Vein endothelial cell (primary cell): ENCODE measurements around the gene VPS9D1. TPM values are rescaled to one million over a fixed set of nuclear protein-coding genes. Genes with fewer than 3 reads are reported as not detected.

Experiments used
- total RNA-seq: library from RNA; depleted of rRNA; stranded (reverse); fragments of >200 nt; gene quantifications from 2 replicates; pipeline ENCODE4 v1.2.3, GENCODE V29; 2012

The VPS9D1 gene
- 8.0 and 14.7 TPM in 2 replicates for total RNA-seq

GRCh38 chr16:89720813-89721545, at the start of gene VPS9D1, which contains the start of gene ZNF276:
VPS9D1 (minus strand) TSS chr16:89720898; CDS start chr16:89720861, 37 bp downstream.
ZNF276 (plus strand) TSS chr16:89721537; CDS start chr16:89721641, 104 bp downstream.

DNA sequence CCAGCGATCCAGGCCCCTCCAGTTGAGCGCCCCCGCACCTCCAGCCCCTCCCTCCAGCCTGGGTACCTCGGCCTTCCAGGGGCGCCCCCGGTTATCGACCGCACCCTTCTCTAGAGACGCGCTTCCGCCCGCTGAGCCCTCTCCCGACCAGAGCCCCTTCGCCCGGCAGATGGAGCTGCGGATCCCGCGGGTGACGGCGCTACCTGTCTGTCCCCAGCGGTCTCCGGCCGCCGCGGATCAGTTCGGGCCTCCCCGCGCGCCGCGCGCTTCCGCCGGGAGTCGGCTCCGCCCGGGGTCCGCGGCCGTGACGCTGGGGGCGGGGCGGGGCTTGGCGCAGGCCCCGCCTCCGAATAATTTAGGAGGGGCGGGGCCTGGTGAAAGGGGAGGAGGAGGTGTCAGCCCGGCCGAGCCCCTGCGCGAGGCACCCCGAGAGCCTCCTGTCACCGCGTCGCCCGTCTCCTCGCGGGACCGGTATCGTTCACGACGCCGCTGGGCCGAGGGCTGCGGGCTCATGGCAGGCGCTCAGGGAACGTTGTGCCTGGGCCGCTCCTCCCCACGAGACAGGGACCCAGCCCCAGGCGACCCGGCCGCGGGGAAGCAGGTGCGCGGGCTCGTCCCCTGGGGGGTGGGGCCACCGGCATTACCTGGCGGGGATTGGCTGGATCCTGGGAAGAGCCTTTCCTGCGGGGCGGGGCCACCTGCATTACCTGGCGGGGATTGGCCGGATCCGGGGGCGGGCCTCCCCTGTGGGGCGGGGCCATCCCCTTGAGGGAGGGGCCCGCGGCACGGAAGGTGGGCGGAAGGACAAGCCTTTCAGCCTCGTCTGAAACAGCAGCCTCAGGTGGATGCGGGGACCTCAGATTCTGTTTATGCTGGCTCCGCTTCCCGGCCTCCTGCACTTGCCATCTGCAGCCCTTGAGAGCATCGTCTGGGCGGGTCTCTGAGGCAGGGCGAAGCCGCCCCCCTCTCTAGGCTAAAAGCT, 19.0 kb downstream of the VPS9D1 start, which contains the start of gene SPATA2L:
Gene SPATA2L, minus strand, starts transcription at position 281 of the 982 bp plus-strand sequence. CDS start 473 bp downstream, outside the sequence.

DNA sequence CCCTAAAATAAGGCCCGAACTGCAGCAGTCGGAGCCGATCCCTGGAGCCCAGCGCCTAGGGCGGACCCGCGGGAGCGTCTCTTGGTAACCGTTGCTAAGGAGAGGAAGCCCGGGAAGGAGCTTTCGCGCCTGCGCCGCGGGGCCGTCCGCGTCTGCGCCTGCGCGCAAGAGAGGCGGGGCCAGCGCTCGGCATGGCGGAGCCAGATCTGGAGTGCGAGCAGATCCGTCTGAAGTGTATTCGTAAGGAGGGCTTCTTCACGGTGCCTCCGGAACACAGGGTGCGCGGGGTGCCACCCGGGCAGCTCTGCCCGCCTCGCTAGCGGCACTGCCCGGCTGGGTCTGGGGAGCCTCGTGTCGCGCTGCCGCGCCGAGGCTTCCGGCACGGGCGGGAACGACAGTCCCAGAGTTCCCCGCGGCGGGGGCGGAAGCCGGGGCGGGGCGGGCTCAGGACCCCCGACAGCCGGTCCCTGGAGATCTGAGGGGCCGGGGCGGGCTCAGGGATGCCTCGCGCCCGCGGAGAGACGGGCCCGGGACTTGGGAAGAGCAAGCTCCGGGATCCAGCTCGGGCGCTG, 34.1 kb downstream of the VPS9D1 start, which contains the start of gene CDK10:
Gene CDK10, plus strand, starts transcription at position 170 of the 572 bp plus-strand sequence. Its CDS starts 22 bp downstream, at position 192.

GRCh38 chr16:89657442-89658220, 63.1 kb downstream of the VPS9D1 start, which contains the start of the genes CHMP1A and SPATA33:
CHMP1A (minus strand) TSS chr16:89657708; CDS start chr16:89657588, 120 bp downstream.
SPATA33 (plus strand) TSS chr16:89657836; CDS start chr16:89657912, 76 bp downstream.

Other genes starting within 250 kb of the VPS9D1 start
- 103 and 105 TPM in 2 replicates for gene ANKRD11, start 230.3 kb downstream of the VPS9D1 start, total RNA-seq
- gene SPG7, start 212.5 kb downstream of the VPS9D1 start, total RNA-seq: 126 and 142 TPM in 2 replicates
- gene RPL13, start 160.2 kb downstream of the VPS9D1 start, total RNA-seq: 2,457 and 3,062 TPM in 2 replicates
- 2.1 and 7.8 TPM in 2 replicates for gene CPNE7, start 145.1 kb downstream of the VPS9D1 start, total RNA-seq
- gene DPEP1, start 107.3 kb downstream of the VPS9D1 start, total RNA-seq: 0.10 and 0.33 TPM in 2 replicates
- gene CHMP1A, start 63.2 kb downstream of the VPS9D1 start, total RNA-seq: 123 and 163 TPM in 2 replicates
- 2.9 and 3.7 TPM in 2 replicates for gene SPATA33, start 63.1 kb downstream of the VPS9D1 start, total RNA-seq
- gene CDK10, start 34.2 kb downstream of the VPS9D1 start, total RNA-seq: 43.4 and 44.2 TPM in 2 replicates
- 22.4 and 25.2 TPM in 2 replicates for gene SPATA2L, start 19.2 kb downstream of the VPS9D1 start, total RNA-seq
- gene ZNF276, start 639 bp upstream of the VPS9D1 start, total RNA-seq: 24.1 and 27.1 TPM in 2 replicates
- gene FANCA, start 95.7 kb upstream of the VPS9D1 start, total RNA-seq: 18.0 and 26.7 TPM in 2 replicates
- gene SPIRE2, start 107.6 kb upstream of the VPS9D1 start, total RNA-seq: 0.65 and 1.1 TPM in 2 replicates
- 183 and 223 TPM in 2 replicates for gene TCF25, start 152.7 kb upstream of the VPS9D1 start, total RNA-seq
- 2.3 and 3.5 TPM in 2 replicates for gene MC1R, start 198.0 kb upstream of the VPS9D1 start, total RNA-seq
- gene TUBB3, start 202.4 kb upstream of the VPS9D1 start, total RNA-seq: 251 TPM in 2 replicates
- gene DEF8, start 227.9 kb upstream of the VPS9D1 start, total RNA-seq: 85.9 and 93.4 TPM in 2 replicates